Fibroblast of peridontal ligament (primary cell): ENCODE results near the gene ZNF669.

ENCODE experiments used
- DNase-seq: peaks from one replicate; pipeline ENCODE4 v3.0.0-alpha.2; 2010; ENCODE audit errors: extremely low read depth

Gene ZNF669

DNA sequence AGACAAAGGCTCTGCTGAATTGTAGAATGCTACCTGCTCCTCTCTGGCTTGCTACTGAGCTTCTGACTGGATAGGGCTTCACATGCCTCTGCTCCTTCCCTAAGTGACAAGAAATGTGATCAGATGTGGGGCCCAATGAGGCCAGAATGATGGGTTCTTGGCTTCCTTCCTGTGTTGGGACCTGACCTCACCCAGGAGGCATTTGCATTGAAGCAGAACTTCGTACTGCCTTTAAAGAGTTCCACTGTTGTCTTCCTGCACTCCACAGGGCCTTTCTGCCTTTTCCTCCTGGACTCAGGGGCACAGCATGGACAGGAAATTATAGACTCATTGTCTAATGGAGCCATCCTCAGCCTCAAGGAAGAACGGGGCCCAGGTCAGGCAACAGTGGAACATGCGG lies 39.9 kb downstream of the ZNF669 start:
- no peak for DNase-seq

DNA sequence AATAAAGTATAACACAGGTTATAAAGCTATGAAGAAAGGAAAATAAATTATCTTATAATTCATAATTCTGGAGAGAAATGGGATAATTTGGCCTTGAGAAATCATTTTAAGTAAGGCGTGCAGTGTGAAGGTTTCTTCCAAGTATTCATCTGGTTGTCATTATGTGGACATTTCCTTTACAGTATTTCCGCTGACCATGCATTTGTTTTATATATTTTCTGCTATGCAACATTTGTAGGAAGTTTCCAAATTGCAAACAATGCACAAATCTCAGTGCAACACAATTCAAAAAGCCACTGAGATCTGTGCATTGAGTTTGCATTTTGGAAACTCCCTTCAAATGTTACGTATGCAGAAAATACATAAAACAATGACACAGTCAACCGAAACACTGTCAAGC lies 43.4 kb downstream of the ZNF669 start:
- no peak for DNase-seq

DNA sequence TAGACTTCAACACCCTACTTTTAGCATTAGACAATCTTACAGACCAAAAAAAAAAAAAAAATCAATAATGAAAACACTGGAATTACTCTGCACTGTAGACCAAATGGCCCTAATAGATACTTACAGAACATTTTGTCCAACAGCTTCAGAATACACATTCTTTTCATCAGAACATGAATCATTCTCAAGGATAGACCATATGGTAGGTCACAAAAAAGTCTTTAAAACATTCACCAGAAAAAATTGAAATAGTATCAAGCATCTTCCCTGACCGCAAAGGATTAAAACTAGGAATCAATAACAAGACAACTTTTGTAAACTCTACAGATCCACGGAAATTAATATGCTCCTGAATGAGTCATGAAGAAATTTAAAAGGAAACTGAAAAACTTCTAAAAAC lies 48.1 kb downstream of the ZNF669 start:
- no peak for DNase-seq

- DNase-seq: no peak
Observed at GRCh38 chr1:247054992-247055415, 49.2 kb downstream of the ZNF669 start.
